RWPE2 (cell line): ENCODE results near the gene MAP4K1.

Experiments used
- ATAC-seq: fragments of 200-7000 bp; cut with Tn5 transposase; 3 replicates; pipeline ENCODE4 v1.9.1; 2021; ENCODE audit warnings: low read depth
- DNase-seq: peaks from one replicate; pipeline ENCODE4 v3.0.0-alpha.2; 2020; ENCODE audit warnings: low spot score
- H3K27ac ChIP-seq: fragments of 450-650 bp; 2 replicates; pipeline ENCODE4 v1.5.1; 2017; ENCODE audit warnings: mild to moderate bottlenecking; ENCODE audit not compliant: poor library complexity, severe bottlenecking
- H3K27me3 ChIP-seq: fragments of 250-450 bp; sonication (Bioruptor Pico); 2 replicates; pipeline ENCODE4 v1.5.1; 2021; ENCODE audit warnings: mild to moderate bottlenecking, moderate library complexity; ENCODE audit not compliant: insufficient read depth, poor library complexity, severe bottlenecking
- H3K36me3 ChIP-seq: fragments of 250-450 bp; sonication (Bioruptor Pico); 2 replicates; pipeline ENCODE4 v1.5.1; 2020; ENCODE audit warnings: low read depth, mild to moderate bottlenecking, moderate library complexity
- H3K4me1 ChIP-seq: fragments of 250-450 bp; sonication (Bioruptor Pico); 2 replicates; pipeline ENCODE4 v1.5.1; 2021; ENCODE audit warnings: mild to moderate bottlenecking, moderate library complexity; ENCODE audit not compliant: insufficient read depth, poor library complexity, severe bottlenecking
- H3K4me3 ChIP-seq: fragments of 250-450 bp; sonication (Bioruptor Pico); 2 replicates; pipeline ENCODE4 v1.5.1; 2021; ENCODE audit warnings: mild to moderate bottlenecking, moderate library complexity; ENCODE audit not compliant: severe bottlenecking
- H3K9me3 ChIP-seq: fragments of 250-450 bp; sonication (Bioruptor Pico); 2 replicates; pipeline ENCODE4 v1.5.1; 2021; ENCODE audit warnings: mild to moderate bottlenecking, moderate library complexity; ENCODE audit not compliant: severe bottlenecking
- CTCF ChIP-seq: fragments of 450-650 bp; IDR thresholded peaks from one replicate; pipeline ENCODE4 v1.5.1; 2017; ENCODE audit warnings: mild to moderate bottlenecking, moderate library complexity; ENCODE audit not compliant: poor library complexity, severe bottlenecking

Gene MAP4K1

GRCh38 chr19:38543807-38544568 lies 73.8 kb downstream of the MAP4K1 start:
- DNase-seq (peak; percentile 91), ATAC-seq (peak; percentile 91)
- peaks cover 8% of the 10 kb centered on the region for H3K4me1 ChIP-seq
- H3K9me3 ChIP-seq = no peaks in the 10 kb centered on the region
- H3K27ac ChIP-seq = peak overlapping the region; percentile 80
- H3K27me3 ChIP-seq = no peaks in the 10 kb centered on the region
- H3K36me3 ChIP-seq = no peaks in the 10 kb centered on the region
- peak overlapping the region; percentile 22 for H3K4me3 ChIP-seq
- TF ChIP-seq CTCF = peak; percentile 90

DNA sequence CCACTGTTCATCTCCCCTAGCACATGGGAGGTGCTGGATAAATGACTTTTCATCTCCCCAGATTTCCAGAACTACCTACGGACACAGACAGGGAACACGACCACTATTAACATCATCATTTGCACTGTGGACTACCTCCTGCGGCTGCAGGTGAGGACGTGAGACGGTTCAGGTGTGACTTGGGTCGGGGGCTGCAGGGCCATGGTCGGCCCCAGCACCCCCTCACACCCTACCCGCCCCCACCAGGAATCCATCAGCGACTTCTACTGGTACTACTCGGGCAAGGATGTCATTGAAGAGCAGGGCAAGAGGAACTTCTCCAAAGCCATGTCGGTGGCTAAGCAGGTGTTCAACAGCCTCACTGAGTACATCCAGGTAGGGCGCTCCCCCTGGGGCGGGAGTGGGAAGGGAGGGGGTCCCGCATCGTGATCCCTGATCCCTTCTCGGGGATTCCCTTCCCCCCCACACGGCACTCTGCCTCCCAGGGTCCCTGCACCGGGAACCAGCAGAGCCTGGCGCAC lies 74.4 kb downstream of the MAP4K1 start:
- peak overlapping the region; percentile 22 for H3K4me3 ChIP-seq

DNA sequence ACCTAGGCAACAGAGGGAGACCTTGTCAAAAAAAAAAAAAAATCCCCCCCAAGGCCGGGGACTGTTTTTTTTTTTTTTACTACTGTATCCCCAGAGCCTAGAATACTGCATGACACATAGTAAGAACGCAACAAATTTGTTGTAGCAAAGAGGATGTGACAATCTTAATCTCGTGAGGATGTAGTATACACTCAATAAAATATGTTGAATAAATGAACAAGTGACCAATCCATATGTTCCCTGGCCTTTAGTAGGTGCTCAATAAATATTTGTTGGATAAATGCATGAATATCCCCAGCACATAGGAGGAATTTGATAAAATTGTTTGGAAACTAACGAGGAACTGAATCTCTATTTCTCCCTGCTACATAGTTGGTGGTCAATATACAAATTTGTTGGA lies 75.7 kb downstream of the MAP4K1 start:
- no peaks in the 10 kb centered on the region for H3K27me3 ChIP-seq
- no peak for TF ChIP-seq CTCF
- H3K4me1 ChIP-seq = peaks cover 8% of the 10 kb centered on the region
- no peak for ATAC-seq
- DNase-seq = no peak
- no peaks in the 10 kb centered on the region for H3K36me3 ChIP-seq
- H3K9me3 ChIP-seq = no peaks in the 10 kb centered on the region
- H3K27ac ChIP-seq = no peak overlapping the region
- H3K4me3 ChIP-seq = no peak overlapping the region

More for the DNA sequence above, 74.4 kb downstream of the MAP4K1 start:
- no peak for TF ChIP-seq CTCF
- H3K36me3 ChIP-seq = no peaks in the 10 kb centered on the region
- no peaks in the 10 kb centered on the region for H3K9me3 ChIP-seq
- DNase-seq = no peak
- peak overlapping the region; percentile 80 for H3K27ac ChIP-seq
- no peak for ATAC-seq
- H3K4me1 ChIP-seq = peaks cover 8% of the 10 kb centered on the region
- no peaks in the 10 kb centered on the region for H3K27me3 ChIP-seq

GRCh38 chr19:38539751-38540150 lies 78.0 kb downstream of the MAP4K1 start:
- H3K27me3 ChIP-seq = no peaks in the 10 kb centered on the region
- peaks cover 5% of the 10 kb centered on the region for H3K9me3 ChIP-seq
- no peak overlapping the region for H3K4me3 ChIP-seq
- no peaks in the 10 kb centered on the region for H3K36me3 ChIP-seq
- TF ChIP-seq CTCF = no peak
- peaks cover 6% of the 10 kb centered on the region for H3K4me1 ChIP-seq
- ATAC-seq = no peak
- no peak for DNase-seq
- no peak overlapping the region for H3K27ac ChIP-seq
